CD4-positive, alpha-beta T cell treated with Interleukin-15 for 1 hour (primary cell): ENCODE data around the gene B4GAT1.
"Not testable (repeated sequence)": the region's sequence is repeated elsewhere in the genome, so short reads cannot be mapped to it uniquely, and the experiment has no call there.

ENCODE experiments used
- DNase-seq: peaks from one replicate; pipeline ENCODE4 v3.0.0-alpha.2; 2020

Gene B4GAT1

DNA sequence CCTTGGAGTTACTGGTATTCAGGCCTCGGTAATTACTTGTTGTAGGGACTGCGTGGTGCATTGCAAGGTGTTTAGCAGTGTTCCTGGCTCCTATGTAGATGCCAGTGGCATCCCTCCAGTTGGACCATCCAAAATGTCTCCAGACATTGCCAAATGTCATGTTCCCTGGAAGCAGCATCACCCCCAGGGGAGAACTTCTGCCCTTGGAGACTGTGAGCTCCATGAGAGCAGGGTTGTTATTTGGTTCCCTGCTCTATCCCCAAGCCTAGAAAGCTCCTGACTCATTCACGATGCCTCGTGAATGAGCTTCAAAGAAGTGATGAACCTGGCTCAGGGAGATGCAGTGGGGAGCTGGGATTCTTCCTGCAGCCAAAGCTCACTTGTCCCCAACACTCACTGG lies 25.8 kb downstream of the B4GAT1 start:
- DNase-seq, result no peak

DNA sequence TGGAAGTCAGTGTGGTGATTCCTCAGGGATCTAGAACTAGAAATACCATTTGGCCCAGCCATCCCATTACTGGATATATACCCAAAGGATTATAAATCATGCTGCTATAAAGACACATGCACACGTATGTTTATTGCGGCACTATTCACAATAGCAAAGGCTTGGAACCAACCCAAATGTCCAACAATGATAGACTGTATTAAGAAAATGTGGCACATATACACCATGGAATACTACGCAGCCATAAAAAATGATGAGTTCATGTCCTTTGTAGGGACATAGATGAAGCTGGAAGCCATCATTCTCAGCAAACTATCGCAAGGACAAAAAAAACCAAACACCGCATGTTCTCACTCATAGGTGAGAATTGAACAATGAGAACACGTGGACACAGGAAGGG lies 26.7 kb downstream of the B4GAT1 start:
- not testable (repeated sequence) for DNase-seq

DNA sequence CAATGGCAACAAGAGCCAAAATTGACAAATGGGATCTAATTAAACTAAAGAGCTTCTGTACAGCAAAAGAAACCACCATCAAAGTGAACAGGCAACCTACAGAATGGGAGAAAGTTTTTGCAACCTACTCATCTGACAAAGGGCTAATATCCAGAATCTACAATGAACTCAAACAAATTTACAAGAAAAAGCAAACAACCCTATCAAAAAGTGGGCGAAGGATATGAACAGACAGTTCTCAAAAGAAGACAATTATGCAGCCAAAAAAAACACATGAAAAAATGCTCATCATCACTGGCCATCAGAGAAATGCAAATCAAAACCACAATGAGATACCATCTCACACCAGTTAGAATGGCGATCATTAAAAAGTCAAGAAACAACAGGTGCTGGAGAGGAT lies 27.1 kb downstream of the B4GAT1 start:
- DNase-seq, result not testable (repeated sequence)

DNA sequence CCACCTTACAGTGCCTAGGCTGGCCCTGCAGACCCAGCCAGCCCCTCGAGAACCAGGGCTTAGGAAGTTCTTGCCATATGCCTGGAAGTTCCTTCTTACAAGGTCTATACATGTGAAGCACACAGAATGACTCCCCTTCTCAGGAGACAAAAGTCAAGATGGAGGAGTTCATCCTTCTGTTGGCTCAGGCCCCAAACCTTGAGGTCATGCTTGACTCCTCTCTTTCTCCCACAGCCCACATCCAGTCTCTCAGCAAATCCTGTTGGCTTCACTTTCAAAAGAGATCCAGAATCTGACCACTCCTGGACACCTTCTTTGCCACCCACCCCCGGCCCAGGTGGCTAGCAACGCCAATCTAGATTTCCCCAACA lies 28.8 kb downstream of the B4GAT1 start:
- DNase-seq, result no peak

DNA sequence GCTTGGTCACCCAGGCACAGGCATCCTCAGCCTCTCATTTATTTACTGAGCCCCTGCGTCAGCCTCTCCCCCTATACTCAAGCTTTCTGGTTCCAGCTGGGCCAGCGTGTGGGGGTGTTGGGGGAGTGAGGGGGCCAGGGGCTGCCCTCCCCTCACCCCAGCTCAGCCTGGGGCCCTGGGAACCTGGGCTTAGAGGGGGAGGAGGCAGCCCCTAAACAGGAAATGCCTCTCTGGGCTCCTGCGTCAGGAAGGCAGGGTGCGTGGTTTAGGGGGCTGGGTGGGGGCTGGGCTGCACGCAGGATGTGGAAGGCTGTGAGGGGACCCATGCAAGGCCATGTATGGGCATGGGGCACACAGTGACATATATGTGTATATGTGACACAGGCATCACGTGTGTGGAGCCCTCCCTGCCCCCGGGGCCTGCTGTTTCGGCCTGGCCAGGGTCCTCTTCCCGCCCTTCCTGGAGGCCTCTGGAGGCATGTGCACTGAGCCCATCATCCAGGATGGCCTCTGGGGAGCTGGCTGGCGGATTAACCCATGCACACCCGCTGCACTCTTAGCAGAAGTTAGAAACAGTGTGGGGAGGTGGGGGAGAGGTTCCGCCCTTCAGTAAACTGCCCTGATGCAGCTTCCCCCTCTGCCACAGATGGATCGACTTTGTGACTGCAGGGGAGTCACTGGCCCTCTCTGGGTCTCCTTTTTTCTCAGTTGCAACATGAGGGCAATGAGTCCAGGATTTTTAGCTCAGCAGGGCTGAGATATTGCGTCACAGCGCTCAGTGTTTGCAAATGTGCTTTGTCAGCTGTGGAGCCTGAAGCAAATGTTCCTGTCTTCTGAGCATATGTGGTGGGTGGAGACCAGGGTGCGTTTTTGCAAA lies 29.5 kb downstream of the B4GAT1 start:
- DNase-seq, result peak; percentile 89

DNA sequence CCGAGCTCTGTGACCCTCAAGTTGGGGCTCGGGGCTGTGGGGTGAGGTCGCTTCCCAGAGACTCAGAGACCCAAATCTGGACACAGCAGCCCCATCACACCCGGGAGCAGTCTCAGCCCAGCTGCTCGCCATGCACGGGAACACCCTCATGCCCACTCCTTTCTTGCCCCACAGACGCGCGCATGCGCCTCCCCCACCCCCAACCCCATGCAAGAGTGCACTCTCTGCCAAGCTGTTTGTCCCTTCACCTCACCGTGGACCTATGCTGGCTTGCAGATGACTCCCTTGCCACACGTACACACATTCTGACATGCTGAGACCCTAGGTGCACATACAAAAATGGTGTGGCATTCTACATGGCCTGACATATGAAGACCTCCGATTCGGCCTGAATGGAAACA lies 30.1 kb downstream of the B4GAT1 start:
- peak; percentile 66 for DNase-seq

DNA sequence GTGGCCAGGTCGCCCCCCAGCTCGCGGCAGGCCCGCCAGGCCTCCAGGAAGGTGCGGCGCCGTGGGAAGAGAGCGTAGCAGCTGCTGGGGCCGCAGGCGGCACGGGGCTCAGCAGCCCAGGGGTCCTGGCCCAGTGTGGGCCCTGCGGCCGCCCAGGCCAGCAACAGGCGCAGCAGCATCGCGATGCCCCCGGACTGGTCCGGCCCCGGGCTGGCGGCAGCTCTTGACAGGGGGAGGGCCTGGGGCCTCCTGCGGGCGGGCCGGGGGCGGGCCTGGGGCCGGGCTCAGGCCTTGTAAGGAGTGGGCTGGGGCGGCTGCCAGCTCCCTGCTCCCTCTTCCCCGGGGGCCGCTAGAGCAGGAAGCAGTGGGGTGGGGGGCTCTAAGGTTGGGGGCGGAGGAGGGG lies 30.6 kb downstream of the B4GAT1 start, which contains the start of gene CD248:
Gene CD248 (minus strand): TSS at position 196 of the 403 bp plus-strand sequence. CDS start 17 bp downstream, at position 179.
- no peak for DNase-seq

DNA sequence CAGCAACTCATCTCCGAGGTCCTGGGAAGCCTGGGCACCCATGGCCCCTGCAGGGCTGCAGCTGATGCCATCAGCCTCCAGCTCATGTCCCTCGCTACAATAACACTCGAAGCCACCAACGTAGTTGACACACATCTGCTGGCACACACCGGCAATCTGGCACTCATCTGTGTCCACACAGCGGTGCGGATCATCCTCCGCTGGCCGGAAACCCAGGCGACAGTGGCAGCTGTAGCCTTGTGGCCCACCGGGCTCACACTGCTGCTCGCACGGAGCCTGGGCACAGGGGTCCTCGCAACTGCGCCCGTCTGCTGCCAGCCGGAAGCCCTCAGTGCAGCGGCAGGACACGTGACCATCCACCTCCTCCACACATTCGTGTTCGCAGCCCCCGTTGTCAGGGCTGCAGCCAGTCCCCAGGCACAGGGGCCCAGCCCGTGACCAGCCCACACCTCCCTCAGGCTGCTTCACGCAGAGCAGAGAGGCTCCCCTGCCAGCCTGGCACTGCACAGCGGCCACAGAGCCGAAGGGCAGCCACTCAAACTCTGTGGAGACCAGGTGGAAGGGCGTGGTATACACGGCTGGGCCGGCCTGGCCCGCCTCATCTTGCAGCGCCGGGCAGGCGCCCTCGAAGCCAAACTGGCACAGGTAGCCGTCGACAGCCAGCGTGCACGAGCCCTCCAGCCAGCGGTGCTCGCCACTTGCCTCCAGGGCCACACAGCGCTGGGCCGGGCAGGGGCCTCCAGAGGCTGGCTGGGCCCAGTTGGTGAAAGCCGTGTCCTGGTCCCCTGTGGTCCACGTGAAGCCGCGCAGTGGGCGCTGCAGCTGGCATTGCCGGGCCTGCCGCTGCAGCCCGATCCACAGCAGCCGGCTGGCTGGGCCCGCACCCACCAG lies 31.3 kb downstream of the B4GAT1 start:
- DNase-seq, result no peak

DNA sequence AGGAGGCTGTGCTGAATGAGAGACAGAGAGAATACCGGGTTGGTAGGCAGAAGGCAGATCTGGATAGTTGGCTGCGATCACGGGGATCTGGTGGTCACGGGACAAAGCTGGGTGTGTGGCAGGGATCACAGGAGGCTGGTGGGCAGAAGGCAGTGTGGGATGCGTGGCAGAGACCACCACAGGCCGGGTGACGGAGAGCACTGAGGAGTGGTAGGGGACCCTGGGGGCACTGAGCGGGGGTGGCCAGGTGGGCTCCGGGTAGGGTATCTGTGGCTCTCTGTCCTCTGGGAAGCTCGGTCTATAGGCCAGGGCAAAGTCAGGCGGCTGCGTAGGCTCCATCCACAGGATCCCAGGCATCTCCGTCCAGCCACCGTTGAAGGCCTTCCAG lies 31.9 kb downstream of the B4GAT1 start:
- DNase-seq, result no peak

DNA sequence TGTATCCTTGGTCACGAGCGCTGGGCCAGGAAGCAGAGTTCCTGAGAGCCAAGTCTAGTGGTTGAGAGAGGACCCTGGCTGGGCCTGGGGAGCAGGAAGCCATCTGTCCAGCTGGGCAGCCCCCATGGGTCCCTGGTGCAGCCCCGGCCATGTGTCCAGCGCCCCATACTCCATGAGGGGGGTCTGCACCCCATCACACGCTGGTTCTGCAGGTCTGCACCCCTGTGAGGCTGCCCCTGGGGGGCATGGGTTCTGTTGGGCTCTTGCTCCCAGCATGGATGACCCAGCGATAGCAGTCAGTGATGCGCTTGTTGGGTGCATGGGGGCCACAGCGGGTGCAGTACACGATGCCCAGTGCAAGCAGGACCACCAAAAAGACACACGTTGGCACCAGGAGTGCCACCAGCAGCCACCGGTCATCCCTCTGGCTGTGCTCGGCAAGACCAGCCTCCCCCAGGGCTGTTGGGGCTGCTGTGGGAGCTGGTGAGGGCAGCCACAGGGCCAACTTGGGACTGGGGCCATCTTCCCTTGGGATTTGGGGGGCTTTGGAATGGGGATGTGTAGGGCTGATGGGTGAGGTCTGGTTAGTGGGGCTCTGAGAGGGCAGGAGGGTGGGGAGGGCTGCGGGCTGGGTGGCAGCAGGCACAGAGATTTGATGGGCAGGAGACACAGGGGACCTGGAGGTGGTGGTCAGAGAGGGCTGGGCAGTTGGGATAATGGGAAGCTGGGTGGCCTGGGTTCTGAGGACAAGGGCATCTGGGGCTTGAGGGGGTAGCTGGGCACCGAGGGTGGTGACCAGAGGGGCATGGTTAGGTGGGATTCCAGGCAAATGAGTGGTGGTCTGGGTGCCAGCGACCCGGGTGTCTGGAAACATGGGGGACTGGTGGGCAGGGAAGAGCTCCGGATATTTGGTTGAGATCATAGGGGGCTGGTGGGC lies 32.6 kb downstream of the B4GAT1 start:
- DNase-seq, result no peak

DNA sequence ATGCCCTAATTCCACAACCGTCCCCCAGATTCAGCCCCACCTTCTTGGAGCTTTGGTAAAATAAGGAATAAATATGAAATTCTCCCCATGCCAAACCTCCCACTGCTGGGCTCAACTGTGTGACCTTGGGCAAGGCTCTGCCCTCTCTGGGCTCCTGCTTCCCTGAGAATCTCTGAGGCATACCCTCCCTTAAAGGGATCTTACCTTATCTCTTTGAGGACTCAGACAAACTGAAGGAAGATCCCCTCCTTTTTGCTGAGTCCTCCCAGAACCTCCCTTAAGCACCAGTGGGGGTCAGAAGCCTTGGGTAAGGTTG lies 33.3 kb downstream of the B4GAT1 start:
- DNase-seq, result no peak

DNA sequence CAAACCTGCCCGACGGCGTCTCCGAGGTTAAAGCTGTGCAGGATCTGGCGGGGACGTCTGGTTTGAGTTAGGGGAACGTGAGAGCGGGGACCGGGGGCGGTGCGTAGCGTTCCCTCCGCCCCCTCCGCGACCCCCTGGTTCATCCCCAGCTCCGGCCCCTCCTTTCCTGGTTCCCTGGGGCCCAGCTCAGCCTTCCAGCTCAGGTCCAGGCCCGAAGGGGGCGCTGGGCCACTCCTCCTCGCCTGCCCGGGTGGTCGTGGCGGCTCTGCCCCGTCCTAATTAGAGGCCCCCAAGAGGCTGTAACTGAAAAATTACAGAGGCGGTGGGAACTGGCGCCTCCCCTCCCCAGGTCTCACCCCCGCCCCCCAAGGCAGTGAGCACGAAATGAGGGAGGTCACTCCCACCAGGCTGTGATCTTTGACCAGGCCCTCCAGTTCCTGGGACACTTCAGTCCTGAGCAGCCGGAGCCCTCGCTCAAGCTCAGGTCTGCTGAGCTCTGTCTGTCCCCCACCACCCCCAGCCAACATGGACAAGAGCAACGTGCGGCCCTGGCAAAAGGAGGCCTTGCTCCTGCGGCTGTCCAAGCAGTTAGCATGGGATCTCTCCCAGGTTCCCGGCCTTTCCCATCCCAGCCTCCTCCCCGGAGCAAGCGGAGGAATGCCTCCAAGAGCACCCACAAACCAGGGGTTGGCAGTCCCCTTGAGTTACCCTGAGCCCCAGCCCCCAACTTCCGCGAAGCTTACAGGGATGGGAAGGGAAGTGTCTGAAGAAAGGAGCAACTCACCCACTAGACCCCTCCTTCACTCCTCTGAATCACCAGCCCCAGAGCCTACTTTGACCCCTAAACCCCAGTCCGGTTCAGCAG lies 33.9 kb downstream of the B4GAT1 start:
- DNase-seq, result no peak

DNA sequence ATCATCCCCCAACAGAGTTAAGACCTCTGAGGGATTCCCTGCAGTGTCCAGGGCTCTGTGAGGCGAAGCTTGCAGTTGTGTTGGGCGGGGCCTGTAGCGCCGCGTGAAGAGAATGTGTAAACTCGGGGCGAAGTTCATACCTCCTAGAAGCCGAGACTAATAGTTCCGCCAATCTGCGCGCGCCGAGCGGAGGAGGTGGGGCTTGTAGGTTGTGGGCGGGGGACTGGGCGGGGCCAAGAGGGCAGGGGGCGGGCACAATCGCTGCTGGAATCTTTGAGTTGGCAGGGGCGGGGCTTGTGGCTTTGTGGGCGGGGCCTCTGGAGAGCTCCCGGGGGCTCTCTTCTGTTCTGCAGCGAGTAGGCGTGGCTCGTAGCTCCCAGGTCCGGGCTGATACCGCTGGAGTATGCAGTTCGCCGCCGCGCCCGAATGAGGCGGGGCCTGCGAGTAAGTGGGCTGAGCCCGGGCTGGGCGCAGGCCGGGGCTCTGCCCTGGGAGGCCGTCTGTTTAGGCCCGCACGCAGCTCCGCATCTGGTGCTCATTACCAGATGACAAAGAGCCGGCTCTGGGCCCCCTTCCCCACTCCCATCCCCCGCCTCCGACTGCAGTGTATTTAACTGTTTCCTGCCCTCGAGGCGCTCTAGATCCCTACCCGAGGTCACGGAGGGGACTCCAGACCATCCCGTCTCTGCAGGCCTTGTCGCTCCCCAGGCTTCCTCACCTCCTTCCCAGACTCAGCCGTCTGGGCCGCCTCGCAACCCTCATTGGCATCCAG lies 34.7 kb downstream of the B4GAT1 start:
- DNase-seq, result peak; percentile 99

DNA sequence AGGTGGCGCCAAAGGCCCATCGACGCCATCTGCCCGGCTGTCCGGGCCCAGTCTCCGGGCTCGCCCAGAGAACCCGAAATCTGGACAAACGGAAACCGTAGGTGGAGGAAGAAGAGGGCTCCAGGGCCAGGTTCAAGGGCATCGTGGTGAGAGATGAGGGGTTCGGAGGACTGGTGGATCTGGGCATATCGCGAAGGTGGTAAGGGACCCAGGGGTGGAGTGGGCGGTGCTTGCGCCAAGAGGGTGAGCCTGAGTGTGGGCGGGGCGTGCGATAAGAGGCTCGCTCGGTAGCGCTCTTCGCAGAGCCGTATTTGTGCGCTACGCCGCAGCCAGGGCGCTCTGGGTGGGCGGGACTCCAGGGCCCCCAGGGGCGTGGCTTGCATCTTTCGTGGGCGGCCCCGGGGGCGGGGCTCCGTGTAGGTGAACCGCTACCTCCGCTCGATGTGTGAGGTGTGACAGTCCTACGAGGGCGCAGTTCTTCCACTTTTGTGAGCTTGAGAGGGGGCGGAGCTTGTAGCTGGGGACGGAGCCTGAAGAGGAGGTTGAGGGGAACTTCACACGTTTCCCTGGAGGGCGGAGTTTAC lies 35.4 kb downstream of the B4GAT1 start:
- DNase-seq, result peak; percentile 99

DNA sequence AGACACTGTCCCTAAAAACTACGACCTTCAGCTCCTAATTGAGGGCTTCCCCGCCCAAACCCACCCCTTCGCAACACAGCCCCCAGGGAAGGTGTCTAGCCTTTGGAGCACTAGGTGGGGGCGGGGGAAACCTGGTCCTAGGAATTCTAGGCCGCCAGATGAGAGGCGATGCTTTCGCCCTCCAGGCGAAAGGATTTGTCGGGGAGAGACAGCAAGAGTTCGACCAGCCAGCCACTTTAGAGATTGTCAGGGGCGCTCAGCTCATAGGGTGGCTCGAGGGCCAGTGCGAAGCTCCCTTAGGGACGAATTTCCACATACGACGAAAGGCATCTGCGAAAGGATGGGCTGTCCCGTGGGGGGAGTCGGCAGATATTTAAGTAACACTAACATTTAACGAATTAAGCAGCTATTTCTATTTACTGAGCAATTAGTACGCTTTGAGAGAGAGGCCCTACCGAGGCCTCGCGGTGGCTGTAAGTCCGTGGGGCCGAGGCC lies 35.9 kb downstream of the B4GAT1 start:
- no peak for DNase-seq

DNA sequence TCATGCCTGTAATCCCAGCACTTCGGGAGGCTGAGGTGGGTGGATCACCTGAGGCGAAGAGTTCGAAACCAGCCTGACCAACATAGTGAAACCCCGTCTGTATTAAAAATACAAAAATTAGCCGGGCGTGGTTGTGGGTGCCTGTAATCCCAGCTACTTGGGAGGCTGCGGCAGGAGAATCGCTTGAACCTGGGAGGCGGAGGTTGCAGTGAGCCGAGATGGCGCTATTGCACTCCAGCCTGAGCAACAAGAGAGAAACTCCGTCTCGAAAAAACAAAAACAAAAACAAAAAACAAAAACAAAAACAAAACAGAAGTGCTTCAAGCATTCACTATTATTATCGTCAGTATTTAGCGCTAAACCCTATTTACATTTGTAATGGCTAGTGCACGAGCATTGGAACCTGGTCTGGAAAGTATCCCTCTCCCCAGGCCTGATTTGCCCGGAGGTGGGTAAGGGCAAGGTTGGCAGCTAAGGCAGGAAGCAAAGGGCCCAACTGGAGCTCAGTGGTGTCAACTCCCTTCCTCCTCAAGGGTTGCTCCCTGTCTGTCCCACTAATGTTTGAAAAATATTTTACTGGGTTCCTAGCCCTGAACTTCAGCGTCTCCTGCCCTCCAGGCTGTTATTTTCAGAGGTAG lies 36.5 kb downstream of the B4GAT1 start:
- not testable (repeated sequence) for DNase-seq

DNA sequence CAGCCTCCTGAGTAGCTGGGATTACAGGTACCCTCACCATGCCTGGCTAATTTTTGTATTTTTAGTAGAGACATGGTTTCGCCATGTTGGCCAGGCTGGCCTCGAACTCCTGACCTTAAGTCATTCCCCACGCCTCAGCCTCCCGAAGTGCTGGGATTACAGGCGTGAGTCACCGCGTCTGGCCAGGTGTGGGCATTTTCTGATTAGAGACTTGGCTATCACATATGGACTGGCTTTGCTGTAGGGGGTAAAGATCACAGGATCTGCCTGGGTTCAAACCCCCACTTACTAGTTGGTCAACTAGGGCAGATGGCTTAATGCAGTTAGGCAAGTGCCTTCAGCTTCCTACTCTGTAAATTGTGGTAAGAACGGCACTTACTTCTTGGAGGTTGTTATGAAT lies 37.1 kb downstream of the B4GAT1 start:
- DNase-seq, result no peak

DNA sequence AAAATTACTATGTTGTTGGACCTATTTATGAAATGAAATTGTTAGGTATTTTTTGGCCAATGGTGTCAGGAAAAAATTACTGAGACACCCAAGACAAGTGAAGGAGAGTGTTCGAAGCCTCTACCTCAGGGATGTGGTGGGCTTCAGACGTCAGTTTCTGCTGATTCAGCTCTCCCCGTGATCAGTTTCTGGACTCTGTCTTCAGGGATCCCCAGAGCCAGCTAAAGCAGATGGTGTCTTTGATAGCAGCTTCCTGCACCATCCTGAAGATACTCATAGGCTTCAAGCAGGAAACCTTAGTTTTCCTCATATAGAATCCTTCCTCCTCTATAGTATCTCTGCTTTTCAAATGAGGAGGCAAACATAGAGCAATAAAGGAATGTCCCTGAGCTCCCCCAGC lies 38.0 kb downstream of the B4GAT1 start:
- no peak for DNase-seq

DNA sequence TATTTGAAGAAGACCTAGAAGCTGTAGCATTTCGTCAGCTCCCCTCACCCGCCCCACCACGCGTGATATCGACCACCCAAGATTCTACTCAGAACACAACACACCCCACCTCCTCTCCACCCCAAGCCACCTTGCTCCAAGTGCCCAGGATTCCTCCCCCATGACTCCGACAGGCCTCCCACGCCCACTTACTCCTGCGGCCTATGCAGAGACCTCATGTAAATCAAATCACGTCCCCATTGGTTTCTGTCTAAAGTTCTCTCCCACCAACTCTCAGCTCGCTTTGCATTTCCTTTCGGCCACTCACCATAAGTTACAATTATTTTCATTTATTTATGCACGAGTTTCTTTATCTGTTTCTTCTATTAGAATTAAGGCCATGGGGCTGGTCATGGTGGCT lies 44.8 kb downstream of the B4GAT1 start:
- no peak for DNase-seq

DNA sequence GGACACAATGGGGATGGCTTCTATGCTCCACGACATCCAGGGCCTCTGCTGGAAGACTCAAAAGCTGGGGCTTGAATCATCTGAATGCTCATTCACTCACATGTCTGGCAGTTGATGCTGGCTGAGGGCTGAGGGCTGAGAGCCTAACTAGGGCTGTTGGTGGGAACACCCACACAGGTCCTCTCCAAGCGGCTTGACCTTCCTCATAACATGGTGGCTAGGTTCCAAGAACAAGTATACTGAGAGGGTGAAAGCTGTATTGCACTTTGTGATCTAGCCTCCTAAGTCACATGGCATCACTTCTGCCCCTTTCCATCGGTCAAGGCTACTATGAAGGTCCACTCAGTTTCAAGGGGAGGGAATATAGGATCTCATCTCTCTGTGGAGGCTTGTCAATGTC lies 48.2 kb downstream of the B4GAT1 start:
- DNase-seq, result no peak
